Ammon's horn (tissue), 1 donor: ENCODE data around the gene SUSD3.

Experiments
- DNase-seq: peaks from one replicate; pipeline ENCODE4 v3.0.0-alpha.2; 2016; ENCODE audit warnings: low spot score

Gene SUSD3

DNA sequence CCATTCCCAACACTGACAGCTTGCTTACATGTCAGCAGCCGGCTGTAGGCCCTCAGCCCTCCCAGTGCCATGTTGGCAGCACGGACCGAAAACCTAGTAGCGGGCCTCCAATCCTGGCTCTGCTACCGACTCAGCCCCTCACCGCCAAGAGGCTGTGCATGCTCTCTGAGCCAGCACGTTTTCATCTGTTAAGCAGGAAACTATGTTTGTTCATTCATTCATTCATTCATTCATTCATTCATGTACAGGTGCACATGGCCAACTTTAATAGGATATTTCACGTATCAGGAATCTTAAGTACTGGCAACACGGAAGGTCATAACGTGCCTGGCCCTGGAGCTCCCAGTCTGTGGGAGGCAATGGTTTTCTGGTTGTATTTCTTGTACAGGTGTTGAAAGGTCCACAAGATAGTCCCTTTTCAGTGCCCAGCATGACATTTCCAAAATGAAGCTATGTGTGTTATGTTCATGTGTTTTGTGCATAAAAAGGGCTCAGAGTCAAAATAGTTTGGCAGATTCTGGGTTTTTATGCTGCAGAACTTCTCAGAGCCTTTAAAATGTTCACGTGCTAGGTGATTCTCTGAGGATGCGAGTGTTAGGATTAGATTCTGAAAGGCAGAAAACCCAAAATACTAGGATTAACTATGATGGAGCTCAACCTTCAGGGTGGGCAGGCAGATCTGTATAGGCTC lies 17.7 kb downstream of the SUSD3 start:
- no peak for DNase-seq

GRCh38 chr9:93076792-93077128 lies 18.3 kb downstream of the SUSD3 start:
- no peak for DNase-seq

- DNase-seq, result no peak
These were observed 18.9 kb downstream of the SUSD3 start for GRCh38 chr9:93077367-93077766.

DNA sequence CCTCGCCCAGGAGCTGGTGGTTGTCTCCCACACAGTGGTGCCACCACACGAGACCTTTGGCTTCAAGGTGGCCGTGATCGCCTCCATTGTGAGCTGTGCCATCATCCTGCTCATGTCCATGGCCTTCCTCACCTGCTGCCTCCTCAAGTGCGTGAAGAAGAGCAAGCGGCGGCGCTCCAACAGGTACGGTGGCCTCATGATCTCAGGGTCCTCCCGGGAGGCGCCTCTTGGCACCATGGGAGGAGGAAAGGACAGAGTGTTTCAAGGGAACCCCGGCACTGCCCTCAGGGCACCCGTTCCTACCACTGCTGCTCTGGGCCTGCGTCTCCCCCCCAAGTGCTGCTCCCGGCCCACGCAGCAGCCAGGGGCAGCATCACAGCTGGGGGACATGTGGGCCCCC lies 19.3 kb downstream of the SUSD3 start:
- DNase-seq, result no peak

- no peak for DNase-seq
These were observed 20.9 kb downstream of the SUSD3 start for GRCh38 chr9:93079371-93079770.

DNA sequence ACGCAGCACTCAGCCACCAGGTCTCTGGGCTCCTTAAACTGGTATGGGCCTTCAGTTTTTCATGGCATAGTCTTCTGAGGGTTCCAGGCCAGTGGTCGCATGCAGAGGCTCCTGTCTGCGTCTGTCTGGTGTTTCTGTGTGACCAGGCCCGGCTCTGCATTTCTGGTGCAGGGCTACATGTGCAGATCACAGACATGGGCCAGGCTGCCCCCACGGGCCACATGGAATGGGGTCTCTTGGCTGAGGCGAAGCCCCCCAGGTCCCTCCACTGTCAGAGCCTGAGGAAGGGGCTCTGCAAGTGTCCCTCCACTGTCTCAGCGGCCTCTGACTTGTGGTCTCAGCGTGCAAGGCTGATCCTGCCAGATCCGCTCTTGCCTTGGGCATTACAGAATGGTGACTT lies 21.9 kb downstream of the SUSD3 start:
- DNase-seq, result no peak

- no peak for DNase-seq
These were observed 22.6 kb downstream of the SUSD3 start for GRCh38 chr9:93081081-93081529.

GRCh38 chr9:93081931-93082330 lies 23.4 kb downstream of the SUSD3 start:
- no peak for DNase-seq

- DNase-seq, result no peak
These were observed 24.4 kb downstream of the SUSD3 start for GRCh38 chr9:93082841-93083411.

- DNase-seq, result no peak
These were observed 25.3 kb downstream of the SUSD3 start for GRCh38 chr9:93083592-93084470.

- DNase-seq, result no peak
These were observed 26.0 kb downstream of the SUSD3 start for GRCh38 chr9:93084471-93084881.

- DNase-seq, result no peak
These were observed 27.2 kb downstream of the SUSD3 start for GRCh38 chr9:93085676-93086075.

- no peak for DNase-seq
These were observed 28.1 kb downstream of the SUSD3 start for GRCh38 chr9:93086447-93087224.

DNA sequence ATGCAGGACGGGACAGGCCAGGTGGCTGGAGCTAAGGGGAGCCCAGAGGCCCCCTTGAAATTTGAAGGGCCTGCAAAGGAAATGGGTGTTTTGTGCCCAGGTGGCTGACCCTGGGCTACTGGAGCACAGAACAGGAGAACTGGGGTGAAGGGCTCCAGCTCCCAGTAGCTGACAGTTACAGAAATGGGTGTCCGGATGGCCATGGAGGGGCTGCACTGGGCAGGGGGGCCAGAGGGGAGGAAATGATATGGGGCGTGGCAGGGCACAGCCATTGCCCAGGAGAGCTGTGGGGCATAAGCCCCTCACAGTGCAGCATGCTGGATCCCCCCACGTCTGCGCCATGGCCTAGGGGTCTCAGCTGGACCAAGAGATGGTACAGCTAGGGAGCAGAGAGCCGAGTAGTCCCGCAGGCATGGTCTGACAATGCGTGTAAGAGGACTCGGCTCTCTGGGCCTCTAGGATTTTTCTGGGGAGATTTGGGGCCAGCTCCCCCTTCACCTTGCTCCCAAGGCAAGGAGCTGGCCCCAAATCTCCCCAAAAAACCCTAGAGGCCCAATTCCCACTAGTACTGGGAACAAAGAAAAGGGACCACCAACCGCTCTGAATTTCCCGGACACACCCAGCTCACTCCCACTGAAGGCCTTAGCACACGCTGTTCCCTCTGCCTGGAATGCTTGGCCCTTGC lies 29.6 kb downstream of the SUSD3 start:
- no peak for DNase-seq

DNA sequence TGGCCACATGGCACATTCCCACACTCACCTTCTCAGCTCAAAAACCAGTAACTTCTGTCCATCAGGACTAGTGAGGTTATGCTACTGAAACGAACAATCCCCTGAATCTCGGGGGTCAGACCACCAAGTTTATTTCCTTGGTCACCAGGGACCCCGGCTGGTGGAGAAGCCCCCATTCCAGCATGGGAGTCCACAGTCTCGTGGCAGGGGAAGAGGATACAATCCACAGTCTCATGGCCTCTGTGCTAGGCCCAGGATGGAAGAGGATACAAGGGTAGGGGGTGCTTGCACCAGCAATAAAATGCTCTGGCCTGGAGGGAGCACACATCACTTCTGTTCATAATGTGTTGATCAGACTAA lies 30.1 kb downstream of the SUSD3 start:
- DNase-seq, result no peak

DNA sequence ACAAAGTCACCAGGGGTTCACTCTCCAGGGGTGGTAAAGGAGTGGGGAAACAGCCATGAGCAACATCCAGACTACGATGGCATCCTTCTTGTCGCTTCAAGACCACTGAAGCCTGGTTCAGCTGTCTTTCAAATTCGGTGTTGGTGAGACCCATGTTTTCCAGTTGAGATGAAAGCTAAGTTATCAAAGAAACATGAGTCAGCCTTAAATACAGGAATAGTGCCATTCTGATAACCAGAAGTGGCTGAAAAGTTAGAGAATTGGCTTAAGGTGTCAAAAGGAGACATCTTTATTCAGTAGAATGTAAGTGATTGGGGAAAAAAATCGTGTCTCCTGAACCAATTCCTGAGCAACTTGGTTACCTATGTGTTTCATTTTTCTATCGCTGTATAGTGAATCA lies 30.5 kb downstream of the SUSD3 start:
- no peak for DNase-seq

DNA sequence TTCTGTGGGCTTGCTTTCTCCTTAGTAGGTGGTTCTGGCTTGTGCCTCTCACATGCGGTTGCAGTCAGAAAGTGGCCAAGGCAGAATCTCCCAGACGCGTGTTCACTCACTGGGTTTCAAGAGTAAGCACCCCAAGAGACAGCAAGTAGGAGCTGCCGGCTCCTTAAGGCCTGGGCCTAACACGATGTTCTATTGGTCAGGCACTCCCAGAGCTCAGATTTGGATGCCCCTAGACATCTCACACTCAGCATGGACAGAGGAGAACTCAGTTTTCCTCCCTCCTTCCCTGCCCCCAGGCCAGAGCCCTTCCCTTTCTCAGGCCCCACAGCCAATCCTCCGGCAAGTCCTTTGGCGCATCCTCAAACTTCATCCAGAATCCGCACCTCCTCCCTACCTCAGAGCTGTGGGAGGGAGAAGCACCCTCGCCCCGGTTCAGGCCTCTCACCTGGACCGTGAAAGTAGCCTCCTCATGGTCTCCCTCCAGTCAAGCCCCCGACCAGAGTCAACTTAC lies 31.0 kb downstream of the SUSD3 start:
- no peak for DNase-seq

GRCh38 chr9:93090091-93090655 lies 31.7 kb downstream of the SUSD3 start:
- no peak for DNase-seq

DNA sequence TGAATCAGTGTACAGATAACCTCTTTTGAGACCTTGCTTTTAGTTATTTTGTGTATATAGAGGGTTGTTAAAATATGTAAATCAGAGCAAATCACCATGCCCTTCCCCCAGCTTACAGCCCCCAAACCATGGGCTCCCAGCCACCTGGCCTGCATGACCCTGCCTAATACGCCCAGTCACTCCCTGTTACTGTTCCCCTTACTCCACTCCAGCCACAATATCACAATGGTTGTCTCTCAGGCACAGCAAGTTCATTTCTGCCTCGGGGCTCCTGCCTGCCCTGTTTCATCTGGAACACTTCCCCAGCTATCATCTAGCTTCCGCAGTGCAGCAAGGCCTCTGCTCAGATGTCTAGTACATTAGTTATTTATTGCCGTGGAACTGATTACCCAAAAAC lies 32.6 kb downstream of the SUSD3 start:
- no peak for DNase-seq

GRCh38 chr9:93091453-93092081 lies 33.1 kb downstream of the SUSD3 start:
- no peak for DNase-seq
